Pons (tissue), 1 donor: Measurements from ENCODE around the gene LSM10.

Experiments used
- DNase-seq: peaks from one replicate; pipeline ENCODE4 v3.0.0-alpha.2; 2016; ENCODE audit warnings: low spot score

Gene LSM10

DNA sequence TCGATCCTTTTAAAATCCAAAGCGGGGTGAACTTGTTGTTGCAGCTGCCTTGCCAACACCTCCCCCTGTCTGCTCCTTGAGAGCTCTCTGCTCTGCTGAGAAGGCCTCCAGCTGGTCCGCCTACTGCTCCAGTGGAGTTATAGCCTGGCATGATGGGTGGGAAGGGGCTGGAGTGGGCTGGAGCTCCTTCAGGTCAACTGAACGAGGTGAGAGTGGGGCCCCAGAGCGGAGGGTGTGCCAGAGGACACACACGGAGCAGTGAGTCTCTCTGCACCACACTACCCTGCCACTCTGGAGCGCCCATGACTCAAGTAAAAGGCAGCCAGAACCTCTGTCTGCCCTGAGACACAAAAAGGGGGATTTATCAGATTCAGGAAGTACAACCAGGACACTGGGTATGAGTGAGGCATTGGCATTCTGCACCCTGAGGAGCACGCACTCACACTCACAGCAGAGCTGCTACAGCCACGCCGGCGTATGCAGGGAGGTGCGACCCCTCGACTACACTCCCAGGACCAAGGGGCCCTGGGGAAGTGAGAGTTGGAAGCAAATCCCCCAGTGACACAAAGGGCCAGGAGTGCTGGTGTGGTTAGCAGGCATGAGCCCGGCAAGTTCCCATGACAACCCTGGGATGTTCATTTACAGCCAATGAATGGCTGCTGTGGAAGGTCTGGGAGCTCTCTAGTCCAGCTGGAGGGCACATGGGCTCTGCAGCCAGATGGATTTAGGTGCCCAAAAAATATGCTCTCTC lies 46.3 kb downstream of the LSM10 start:
- DNase-seq: no peak

DNA sequence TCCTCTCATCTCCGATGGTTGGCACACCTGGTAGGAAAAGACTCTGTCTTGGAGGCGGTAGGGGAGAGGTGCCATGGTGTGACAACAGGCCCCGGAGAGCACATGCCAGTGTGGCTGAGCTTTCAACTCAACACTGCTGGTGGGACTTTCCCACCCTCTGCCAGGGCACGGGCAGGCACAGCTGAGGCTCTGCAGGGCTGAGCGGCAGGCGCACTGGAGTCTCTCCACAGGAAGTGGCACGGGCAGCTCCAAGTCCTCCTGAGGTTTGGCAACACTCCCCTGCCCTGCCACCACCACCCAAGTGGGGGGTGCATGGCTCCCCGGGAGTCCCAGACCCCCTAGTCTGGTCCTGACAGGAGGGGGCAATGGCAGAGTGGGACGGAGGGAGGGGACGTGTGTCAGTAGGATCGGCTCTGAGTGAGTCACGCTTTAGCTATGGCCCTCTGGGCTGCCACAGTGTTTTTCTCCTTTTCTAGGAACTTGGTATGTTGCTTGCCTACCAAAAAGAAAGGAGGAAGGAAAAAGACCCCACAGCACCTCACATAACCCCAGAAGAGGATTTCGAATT lies 47.0 kb downstream of the LSM10 start:
- DNase-seq: no peak

DNA sequence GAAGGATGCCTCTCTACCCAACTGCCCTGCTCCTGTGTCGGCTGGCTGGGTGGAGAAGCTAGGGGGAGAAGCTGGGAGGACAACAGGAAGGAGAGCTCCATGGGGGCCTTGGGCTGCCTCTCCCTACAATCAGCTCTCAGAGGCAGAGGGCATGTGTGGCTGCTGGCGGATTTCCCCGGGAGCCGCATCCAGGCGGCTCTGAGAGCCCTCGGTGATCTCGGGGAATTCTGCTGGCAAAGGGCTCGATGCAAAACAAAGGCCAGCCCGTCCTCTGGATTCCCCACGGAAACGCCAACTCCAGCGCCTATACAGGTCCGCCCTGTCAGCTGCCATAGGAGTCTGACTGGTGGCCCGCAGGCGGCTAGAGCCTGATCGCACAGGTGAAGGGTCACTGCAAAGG lies 47.9 kb downstream of the LSM10 start:
- no peak for DNase-seq

DNA sequence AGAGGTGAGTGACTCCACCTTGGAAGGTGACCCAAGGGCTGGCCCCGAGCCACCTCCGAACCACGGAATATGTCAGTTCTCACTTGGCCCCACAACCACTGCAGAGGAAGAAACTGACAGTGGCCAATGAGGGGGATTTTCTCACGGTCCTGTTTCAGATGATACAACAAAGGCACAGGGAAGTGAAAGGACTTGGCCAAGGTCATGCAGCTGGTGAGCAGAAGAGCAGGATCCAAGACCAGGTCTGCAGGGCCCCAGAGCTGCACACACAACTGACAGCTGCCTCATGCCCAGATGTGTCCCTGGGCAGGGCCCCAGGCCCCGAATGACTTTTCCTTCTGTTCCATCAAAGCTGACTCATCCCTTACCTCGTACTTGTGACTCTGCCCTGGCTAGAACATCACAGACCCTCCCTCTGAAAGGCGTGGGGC lies 48.5 kb downstream of the LSM10 start:
- DNase-seq: no peak

DNA sequence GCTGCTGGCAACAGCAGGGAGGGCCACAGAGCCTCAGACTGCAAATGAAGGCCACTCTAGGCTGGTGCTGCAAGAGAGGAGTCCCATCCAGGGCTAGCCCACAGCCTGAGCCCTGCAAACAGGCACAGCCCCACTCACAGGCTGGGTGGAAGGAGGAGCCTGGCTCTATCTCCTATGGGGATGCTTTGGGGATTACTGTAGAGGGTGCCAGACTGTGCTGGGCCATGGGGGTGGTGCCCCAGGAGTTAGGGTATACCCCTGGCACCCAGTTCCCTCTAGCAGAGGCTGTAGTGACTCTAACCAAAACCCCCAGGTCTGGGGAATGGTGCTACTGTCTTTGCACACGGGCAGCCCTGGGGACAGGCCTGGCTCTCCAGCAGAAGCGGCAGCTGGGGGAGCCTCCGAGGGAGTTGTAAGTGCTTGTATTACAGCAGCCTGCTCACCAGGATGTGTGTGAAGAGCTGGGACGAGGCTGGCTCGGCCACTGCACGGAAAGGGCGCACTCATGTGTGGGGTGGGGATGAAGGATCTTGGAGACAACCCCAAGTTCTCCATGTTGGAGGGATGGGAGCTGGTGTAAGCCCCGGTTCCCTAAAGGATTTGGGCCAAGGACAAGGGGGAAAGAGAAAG lies 50.9 kb downstream of the LSM10 start:
- DNase-seq: no peak

DNA sequence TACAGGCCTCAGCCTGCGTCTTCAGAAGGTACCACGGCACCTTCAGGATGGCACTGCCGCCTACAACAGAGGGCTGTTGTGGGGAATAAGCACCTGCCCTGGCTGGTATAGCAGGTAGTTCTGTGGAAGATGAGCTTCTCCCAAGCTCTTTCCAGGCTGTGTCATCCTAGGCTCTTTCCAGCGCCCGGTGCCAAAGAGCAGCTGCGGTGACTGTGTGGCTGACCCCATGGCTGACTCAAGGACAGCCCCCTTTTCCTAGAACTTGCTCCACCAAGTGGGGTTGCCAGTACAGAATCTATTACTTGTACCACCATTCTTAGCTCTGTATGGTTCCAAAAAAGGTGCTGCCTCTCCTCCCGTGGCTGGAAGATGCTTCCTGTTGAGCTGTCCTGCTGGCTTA lies 52.4 kb downstream of the LSM10 start:
- DNase-seq: no peak

DNA sequence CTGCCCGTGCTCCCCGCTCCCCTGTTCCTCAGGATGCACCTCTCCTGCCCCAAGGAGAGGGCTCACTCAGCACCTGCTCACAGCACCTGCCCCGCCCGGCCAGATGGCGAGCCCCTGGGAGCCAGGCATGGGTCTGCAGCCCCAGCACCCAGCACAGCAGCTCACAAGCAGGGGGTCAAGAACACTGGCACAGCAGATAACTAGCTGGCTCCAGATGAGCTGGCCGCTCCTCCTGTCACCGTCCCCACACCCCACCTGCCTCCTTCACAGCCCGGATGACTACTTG lies 53.4 kb downstream of the LSM10 start:
- no peak for DNase-seq

DNA sequence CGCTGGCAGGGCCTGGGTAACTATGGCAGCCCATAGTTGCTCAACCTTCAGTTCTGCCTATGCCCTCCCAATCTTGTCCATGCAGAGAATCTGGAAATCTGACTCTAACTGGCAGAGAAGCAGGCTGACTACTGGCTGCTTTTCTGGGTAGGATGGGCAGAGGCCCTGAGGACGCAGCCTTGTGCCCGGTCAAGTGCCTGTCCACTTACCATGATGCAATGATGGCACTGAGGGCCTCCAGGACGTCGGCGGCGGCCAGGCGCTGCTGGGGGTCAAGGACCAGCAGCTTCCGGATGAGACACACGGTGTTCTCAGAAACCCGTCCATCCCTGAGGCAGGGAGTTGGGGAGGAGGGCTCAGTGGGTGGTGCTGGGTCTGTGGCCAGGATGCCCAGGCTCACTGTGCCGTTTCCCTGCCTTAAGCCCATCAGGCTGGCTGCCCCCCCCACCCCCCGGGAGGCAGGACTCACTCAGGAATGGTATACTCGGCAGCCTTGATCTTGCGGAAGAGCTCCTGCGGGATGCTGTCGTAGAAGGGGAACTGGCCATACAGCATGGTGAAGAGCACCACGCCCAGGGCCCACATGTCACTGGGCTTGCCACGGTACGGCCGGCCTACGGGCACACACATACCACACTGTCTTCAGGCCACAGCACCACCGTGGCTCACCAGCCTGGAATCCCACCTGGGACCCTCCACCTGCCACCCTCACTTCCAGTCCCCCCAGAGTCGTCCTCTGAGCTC lies 53.9 kb downstream of the LSM10 start:
- DNase-seq: no peak
